HG03280 (cell line): ENCODE measurements around the gene PCDH1.
"Not testable (repeated sequence)": the region's sequence is repeated elsewhere in the genome, so short reads cannot be mapped to it uniquely, and the experiment has no call there.

ENCODE experiments used
- ATAC-seq: cut with Tn5 transposase; IDR thresholded peaks from one replicate; pipeline ENCODE4 v1.9.1; 2021; ENCODE audit warnings: mild to moderate bottlenecking, moderate library complexity; ENCODE audit not compliant: unreplicated experiment

PCDH1 gene

GRCh38 chr5:141902015-141902814, 24.0 kb upstream of the PCDH1 start:
- no peak for ATAC-seq

- no peak for ATAC-seq
Measured at GRCh38 chr5:141898448-141899049, 20.3 kb upstream of the PCDH1 start.

GRCh38 chr5:141897425-141897824, 19.2 kb upstream of the PCDH1 start:
- no peak for ATAC-seq

DNA sequence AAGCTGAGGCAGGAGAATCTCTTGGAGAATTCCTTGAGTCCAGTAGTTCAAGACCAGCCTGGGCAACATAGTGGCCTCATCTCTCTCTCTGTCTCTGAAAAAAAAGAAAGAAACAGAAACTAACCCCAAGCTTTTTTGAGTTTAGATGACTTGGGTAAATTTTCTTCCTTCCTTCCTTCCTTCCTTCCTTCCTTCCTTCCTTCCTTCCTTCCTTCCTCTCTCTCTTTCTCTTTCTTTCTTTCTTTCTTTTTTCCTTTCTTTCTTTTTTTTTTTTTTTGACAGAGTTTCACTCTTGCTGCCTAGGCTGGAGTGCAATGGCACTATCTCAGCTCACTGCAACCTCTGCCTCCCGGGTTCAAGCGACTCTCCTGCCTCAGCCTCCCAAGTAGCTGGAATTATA, 12.2 kb upstream of the PCDH1 start:
- not testable (repeated sequence) for ATAC-seq

- no peak for ATAC-seq
Measured at GRCh38 chr5:141889282-141889871, 11.2 kb upstream of the PCDH1 start.

- no peak for ATAC-seq
Measured at GRCh38 chr5:141883892-141884318, 5.7 kb upstream of the PCDH1 start.

DNA sequence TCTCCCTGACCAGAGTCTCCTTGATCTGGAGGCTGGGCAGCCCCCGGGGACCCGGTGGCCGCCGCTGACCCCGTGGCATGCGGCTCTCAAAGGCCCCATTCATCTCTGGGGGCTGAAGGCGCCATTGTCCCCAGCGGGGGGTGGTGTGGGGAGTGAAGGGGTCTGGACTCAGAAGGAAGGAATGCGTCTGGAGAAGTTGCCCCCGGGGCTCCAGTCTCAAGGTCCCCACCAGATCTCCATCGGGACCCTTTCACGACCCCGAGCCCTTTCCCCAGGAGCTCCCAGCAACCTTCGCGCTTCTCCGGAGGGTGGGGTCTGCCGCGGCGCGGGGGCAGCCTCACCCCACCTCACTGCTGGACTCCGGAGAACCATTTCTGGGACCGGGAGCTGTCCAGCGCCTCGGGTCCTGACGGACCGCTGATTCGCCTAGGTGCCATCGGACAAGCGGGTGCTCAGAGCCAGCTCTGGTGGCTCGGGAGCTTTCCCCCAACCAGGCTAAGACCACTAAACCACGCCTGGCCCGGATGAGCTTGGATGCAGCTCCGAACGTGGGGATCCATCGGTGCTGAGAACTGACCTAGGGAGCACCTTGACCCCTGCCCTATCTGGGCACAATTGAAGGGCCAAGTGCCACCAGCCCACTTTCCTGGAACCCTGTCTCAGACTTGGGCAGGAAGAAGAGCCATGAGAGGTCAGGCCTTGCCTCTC, 5.1 kb upstream of the PCDH1 start:
- ATAC-seq: no peak

GRCh38 chr5:141882594-141883183, 4.5 kb upstream of the PCDH1 start:
- no peak for ATAC-seq

GRCh38 chr5:141881886-141882285, 3.7 kb upstream of the PCDH1 start:
- ATAC-seq: no peak

DNA sequence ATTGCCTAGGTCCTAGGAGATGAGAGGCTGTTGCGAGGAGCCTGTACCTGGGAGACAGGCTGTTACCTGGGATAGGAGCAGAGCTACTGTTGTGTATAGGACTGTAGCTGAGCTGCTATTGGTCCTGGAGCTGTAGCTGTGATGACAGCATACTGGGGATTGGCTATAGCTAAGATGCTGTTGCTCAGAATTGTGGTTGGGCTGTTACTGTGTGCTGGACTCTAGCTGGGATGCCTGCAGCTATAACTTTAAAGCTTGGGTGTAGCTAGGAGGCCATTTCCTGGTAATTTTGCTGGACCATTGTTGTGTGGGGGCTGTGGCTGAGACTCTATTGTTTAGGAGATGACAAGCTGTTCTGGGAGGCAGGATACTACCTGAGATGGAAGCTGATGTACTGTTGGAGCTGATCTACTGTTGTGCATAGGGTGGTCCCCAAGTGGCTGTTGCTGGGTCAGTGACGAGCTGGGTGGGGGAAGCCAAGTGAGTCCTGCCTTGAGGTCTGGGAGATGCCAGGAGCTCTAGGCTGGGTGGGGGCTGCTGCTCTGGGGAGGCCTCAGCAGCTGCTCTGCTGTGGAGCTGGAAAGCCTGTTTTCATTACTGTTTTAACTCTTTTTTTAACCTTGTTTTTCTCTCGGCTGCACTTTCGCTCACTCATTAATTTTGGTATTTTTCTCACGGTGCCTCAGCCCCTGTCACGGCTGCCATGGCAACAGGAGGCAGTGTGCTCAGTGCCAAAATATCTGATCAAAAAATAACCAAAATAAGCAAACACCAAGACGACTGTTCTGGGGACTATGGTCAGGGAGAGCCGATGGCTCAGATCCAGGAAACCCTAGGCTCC, 3.0 kb upstream of the PCDH1 start:
- no peak for ATAC-seq

GRCh38 chr5:141879941-141880738, 1.9 kb upstream of the PCDH1 start:
- ATAC-seq: no peak

DNA sequence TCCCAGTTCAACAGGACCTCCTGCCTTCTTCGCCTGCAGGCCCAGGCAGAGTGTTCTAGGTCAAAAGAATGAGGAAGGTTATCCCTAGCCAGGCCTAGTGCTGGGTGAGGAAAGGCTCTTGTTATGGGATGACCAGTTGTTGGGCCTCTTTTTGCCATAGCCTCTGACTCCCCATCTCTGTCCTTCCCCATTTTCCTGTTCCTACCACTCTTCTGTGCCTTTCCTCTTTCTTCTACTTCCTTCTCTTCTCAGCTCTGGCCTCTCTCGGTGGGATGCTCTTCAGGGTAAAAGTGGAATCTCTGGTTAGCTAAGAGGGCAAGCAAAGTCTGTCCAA, 1.2 kb upstream of the PCDH1 start:
- ATAC-seq: no peak

DNA sequence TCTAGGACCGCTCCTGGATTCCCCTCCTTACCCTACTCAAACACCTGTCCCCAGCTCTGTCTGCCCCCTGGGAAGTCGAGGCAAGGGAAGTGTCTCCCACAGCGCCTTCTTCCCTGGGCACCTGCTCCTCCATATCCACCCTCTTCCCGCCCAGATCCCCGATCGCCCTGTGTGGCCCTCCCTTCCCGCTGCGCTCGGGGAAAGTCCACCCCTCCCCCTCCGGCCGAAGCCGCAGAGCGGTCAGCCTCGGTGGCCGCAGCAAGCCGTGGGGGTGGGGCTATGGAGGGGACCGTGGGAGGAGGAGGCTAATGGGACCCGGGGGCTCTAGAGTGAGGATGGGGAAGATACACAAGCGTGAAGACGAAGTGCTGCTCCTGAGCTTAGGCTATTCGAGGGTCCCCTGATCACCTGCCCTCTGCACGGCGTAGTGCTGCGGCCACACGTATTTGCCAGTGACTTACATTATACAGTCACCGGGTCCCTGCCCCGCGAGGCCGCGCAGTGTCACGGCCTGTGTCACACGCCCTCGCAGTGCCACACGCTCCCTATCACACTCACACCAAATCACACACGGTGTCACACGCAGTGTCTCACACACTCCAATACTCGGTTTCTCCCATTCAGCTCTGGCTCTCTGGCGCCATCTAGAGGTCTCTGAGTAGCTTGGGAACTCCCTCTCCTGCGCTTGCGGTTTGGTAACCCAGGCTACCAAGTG, 658 bp upstream of the PCDH1 start:
- peak; percentile 77 for ATAC-seq

- ATAC-seq: no peak
Measured at GRCh38 chr5:141877356-141878185, 639 bp downstream of the PCDH1 start.

GRCh38 chr5:141876628-141877355, 1.4 kb downstream of the PCDH1 start:
- no peak for ATAC-seq

- no peak for ATAC-seq
Measured at GRCh38 chr5:141875795-141876627, 2.2 kb downstream of the PCDH1 start.
